ENCODE data around the gene CDH4.

Gene CDH4

DNA sequence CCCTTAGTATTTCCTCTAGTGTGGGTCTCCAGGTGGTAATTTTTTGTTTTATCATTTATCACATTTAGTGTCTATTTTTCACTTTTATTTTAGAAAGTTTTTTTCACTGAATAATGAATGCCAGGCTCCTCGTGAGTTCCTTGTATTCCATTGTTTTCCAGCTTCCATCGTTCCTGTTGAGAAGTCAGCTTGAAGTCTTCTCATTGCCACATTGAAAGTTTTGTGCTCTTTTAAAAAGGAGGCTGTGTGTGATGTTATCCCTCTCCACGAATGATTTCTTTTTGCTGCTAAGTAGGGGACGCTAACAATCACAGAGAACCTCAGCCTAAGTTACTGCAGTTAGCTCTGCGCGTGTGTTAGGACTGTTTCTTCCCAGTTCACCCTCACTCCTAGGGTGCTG, 619.1 kb downstream of the CDH4 start:
- Histone ChIP-seq H2BK120ac (ENCODE audit: insufficient read depth, low read length, poor library complexity) (no peak overlapping the region), H3K79me2 (ENCODE audit: control insufficient read depth, insufficient read depth, low read length, poor library complexity) (no peaks in the 10 kb centered on the region), H2BK5ac (ENCODE audit: low read depth, low read length, poor library complexity) (no peak overlapping the region), H3K27ac (ENCODE audit: low read depth, low read length) (no peak overlapping the region), H3K79me1 (ENCODE audit: low read length) (no peaks in the 10 kb centered on the region), H3K23ac (ENCODE audit: low read length) (no peak overlapping the region), H2BK12ac (ENCODE audit: low read length) (no peak overlapping the region), H3K4me2 (ENCODE audit: low read length) (no peak overlapping the region), H3K14ac (ENCODE audit: low read length) (no peak overlapping the region), H4K12ac (ENCODE audit: low read depth, low read length) (no peak overlapping the region), H3K18ac (ENCODE audit: low read length) (no peak overlapping the region), H3K4me3 (ENCODE audit: low read depth, low read length) (no peak overlapping the region), H3K9ac (ENCODE audit: low read length) (no peak overlapping the region), H3K4me1 (ENCODE audit: control insufficient read depth in 1 of 2, insufficient read depth in 2 of 2, low read length in 2 of 2) (no peaks in the 10 kb centered on the region), H3K27me3 (ENCODE audit: insufficient read depth, low read length) (no peaks in the 10 kb centered on the region), H3K36me3 (ENCODE audit: control insufficient read depth in 1 of 2, insufficient read depth in 2 of 2, low read length in 2 of 2) (no peaks in the 10 kb centered on the region), H2AFZ (ENCODE audit: insufficient read depth, low read length, poor library complexity) (no peak overlapping the region), H4K91ac (ENCODE audit: low read depth, low read length) (no peak overlapping the region), H3K4ac (ENCODE audit: low read depth, low read length) (no peak overlapping the region), H4K8ac (ENCODE audit: low read depth, low read length) (no peak overlapping the region), H2AK5ac (ENCODE audit: low read length) (no peak overlapping the region), H3K9me3 (ENCODE audit: insufficient read depth, low read depth, low read length) (peaks cover 26% of the 10 kb centered on the region)
- no CpG with 5 or more reads among the region's 6 CpGs for WGBS (ENCODE audit: extremely low coverage, insufficient coverage, insufficient read length)
- no peak for DNase-seq

- Histone ChIP-seq H3K4me1 (ENCODE audit: control insufficient read depth in 1 of 2, insufficient read depth in 2 of 2, low read length in 2 of 2) (no peaks in the 10 kb centered on the region), H3K4me2 (ENCODE audit: low read length) (no peak overlapping the region), H2BK5ac (ENCODE audit: low read depth, low read length, poor library complexity) (no peak overlapping the region), H4K8ac (ENCODE audit: low read depth, low read length) (no peak overlapping the region), H3K36me3 (ENCODE audit: control insufficient read depth in 1 of 2, insufficient read depth in 2 of 2, low read length in 2 of 2) (no peaks in the 10 kb centered on the region), H2AK5ac (ENCODE audit: low read length) (no peak overlapping the region), H4K91ac (ENCODE audit: low read depth, low read length) (no peak overlapping the region), H3K14ac (ENCODE audit: low read length) (no peak overlapping the region), H3K27me3 (ENCODE audit: insufficient read depth, low read length) (no peaks in the 10 kb centered on the region), H3K23ac (ENCODE audit: low read length) (no peak overlapping the region), H3K9me3 (ENCODE audit: insufficient read depth, low read depth, low read length) (peaks cover 26% of the 10 kb centered on the region), H3K4me3 (ENCODE audit: low read depth, low read length) (no peak overlapping the region), H3K79me1 (ENCODE audit: low read length) (no peaks in the 10 kb centered on the region), H3K27ac (ENCODE audit: low read depth, low read length) (no peak overlapping the region), H3K9ac (ENCODE audit: low read length) (no peak overlapping the region), H3K18ac (ENCODE audit: low read length) (no peak overlapping the region), H3K4ac (ENCODE audit: low read depth, low read length) (no peak overlapping the region), H4K12ac (ENCODE audit: low read depth, low read length) (no peak overlapping the region), H2AFZ (ENCODE audit: insufficient read depth, low read length, poor library complexity) (no peak overlapping the region), H3K79me2 (ENCODE audit: control insufficient read depth, insufficient read depth, low read length, poor library complexity) (no peaks in the 10 kb centered on the region), H2BK12ac (ENCODE audit: low read length) (no peak overlapping the region), H2BK120ac (ENCODE audit: insufficient read depth, low read length, poor library complexity) (no peak overlapping the region)
- WGBS (ENCODE audit: extremely low coverage, insufficient coverage, insufficient read length), result no CpG with 5 or more reads among the region's 8 CpGs
- DNase-seq, result no peak
These were observed 619.9 kb downstream of the CDH4 start for GRCh38 chr20:61871913-61872312.

- Histone ChIP-seq H3K9me3 (ENCODE audit: insufficient read depth, low read depth, low read length) (peaks cover 26% of the 10 kb centered on the region), H3K79me1 (ENCODE audit: low read length) (no peaks in the 10 kb centered on the region), H2BK12ac (ENCODE audit: low read length) (no peak overlapping the region), H3K27me3 (ENCODE audit: insufficient read depth, low read length) (no peaks in the 10 kb centered on the region), H3K18ac (ENCODE audit: low read length) (no peak overlapping the region), H3K9ac (ENCODE audit: low read length) (no peak overlapping the region), H3K14ac (ENCODE audit: low read length) (no peak overlapping the region), H3K23ac (ENCODE audit: low read length) (no peak overlapping the region), H3K4me1 (ENCODE audit: control insufficient read depth in 1 of 2, insufficient read depth in 2 of 2, low read length in 2 of 2) (no peaks in the 10 kb centered on the region), H3K27ac (ENCODE audit: low read depth, low read length) (no peak overlapping the region), H2BK120ac (ENCODE audit: insufficient read depth, low read length, poor library complexity) (no peak overlapping the region), H2AK5ac (ENCODE audit: low read length) (no peak overlapping the region), H3K4me3 (ENCODE audit: low read depth, low read length) (no peak overlapping the region), H3K4me2 (ENCODE audit: low read length) (no peak overlapping the region), H3K4ac (ENCODE audit: low read depth, low read length) (no peak overlapping the region), H2BK5ac (ENCODE audit: low read depth, low read length, poor library complexity) (no peak overlapping the region), H3K79me2 (ENCODE audit: control insufficient read depth, insufficient read depth, low read length, poor library complexity) (no peaks in the 10 kb centered on the region), H2AFZ (ENCODE audit: insufficient read depth, low read length, poor library complexity) (no peak overlapping the region), H4K12ac (ENCODE audit: low read depth, low read length) (no peak overlapping the region), H4K8ac (ENCODE audit: low read depth, low read length) (no peak overlapping the region), H4K91ac (ENCODE audit: low read depth, low read length) (no peak overlapping the region), H3K36me3 (ENCODE audit: control insufficient read depth in 1 of 2, insufficient read depth in 2 of 2, low read length in 2 of 2) (no peaks in the 10 kb centered on the region)
- WGBS (ENCODE audit: extremely low coverage, insufficient coverage, insufficient read length), result no CpG with 5 or more reads among the region's 20 CpGs
- no peak for DNase-seq
These were observed 620.4 kb downstream of the CDH4 start for GRCh38 chr20:61872371-61872900.

GRCh38 chr20:61873651-61874420, 621.8 kb downstream of the CDH4 start:
- no peaks in the 10 kb centered on the region for H3K79me1 ChIP-seq (ENCODE audit: low read length)
- no peak overlapping the region for H4K91ac ChIP-seq (ENCODE audit: low read depth, low read length)
- no peak overlapping the region for H3K27ac ChIP-seq (ENCODE audit: low read depth, low read length)
- H3K9me3 ChIP-seq (ENCODE audit: insufficient read depth, low read depth, low read length), result peaks cover 26% of the 10 kb centered on the region
- no peak for DNase-seq
- H3K23ac ChIP-seq (ENCODE audit: low read length), result no peak overlapping the region
- no peaks in the 10 kb centered on the region for H3K27me3 ChIP-seq (ENCODE audit: insufficient read depth, low read length)
- H3K4me2 ChIP-seq (ENCODE audit: low read length), result no peak overlapping the region
- no peak overlapping the region for H2BK5ac ChIP-seq (ENCODE audit: low read depth, low read length, poor library complexity)
- no peaks in the 10 kb centered on the region for H3K36me3 ChIP-seq (ENCODE audit: control insufficient read depth in 1 of 2, insufficient read depth in 2 of 2, low read length in 2 of 2)
- H4K8ac ChIP-seq (ENCODE audit: low read depth, low read length), result no peak overlapping the region
- H2AFZ ChIP-seq (ENCODE audit: insufficient read depth, low read length, poor library complexity), result no peak overlapping the region
- no peak overlapping the region for H3K4me3 ChIP-seq (ENCODE audit: low read depth, low read length)
- H3K14ac ChIP-seq (ENCODE audit: low read length), result no peak overlapping the region
- no peaks in the 10 kb centered on the region for H3K79me2 ChIP-seq (ENCODE audit: control insufficient read depth, insufficient read depth, low read length, poor library complexity)
- no peak overlapping the region for H2AK5ac ChIP-seq (ENCODE audit: low read length)
- no peak overlapping the region for H3K9ac ChIP-seq (ENCODE audit: low read length)
- no CpG with 5 or more reads among the region's 38 CpGs for WGBS (ENCODE audit: extremely low coverage, insufficient coverage, insufficient read length)
- no peaks in the 10 kb centered on the region for H3K4me1 ChIP-seq (ENCODE audit: control insufficient read depth in 1 of 2, insufficient read depth in 2 of 2, low read length in 2 of 2)
- no peak overlapping the region for H2BK120ac ChIP-seq (ENCODE audit: insufficient read depth, low read length, poor library complexity)
- no peak overlapping the region for H2BK12ac ChIP-seq (ENCODE audit: low read length)
- no peak overlapping the region for H4K12ac ChIP-seq (ENCODE audit: low read depth, low read length)
- H3K4ac ChIP-seq (ENCODE audit: low read depth, low read length), result no peak overlapping the region
- H3K18ac ChIP-seq (ENCODE audit: low read length), result no peak overlapping the region
